Measurements from ENCODE around the gene C1QL4.

Gene C1QL4

GRCh38 chr12:49362077-49362476 lies 25.1 kb upstream of the C1QL4 start:
- H3K4me3 ChIP-seq (ENCODE audit: low read depth, low read length), result no peak overlapping the region
- TF ChIP-seq MAX (IDR thresholded peaks at IDR 0.05; ENCODE audit: low read depth, low read length), result no peak
- TF ChIP-seq MYC (IDR thresholded peaks at IDR 0.05; ENCODE audit: low read depth, low read length), result no peak
- TF ChIP-seq CTCF (IDR thresholded peaks at IDR 0.05; ENCODE audit: low read depth, low read length), result no peak
- no peak for TF ChIP-seq POLR2A (IDR thresholded peaks at IDR 0.05; ENCODE audit: extremely low read depth, insufficient read length)
- DNase-seq (ENCODE audit: low read depth), result no peak

GRCh38 chr12:49359671-49360070 lies 22.7 kb upstream of the C1QL4 start:
- no peak overlapping the region for H3K4me3 ChIP-seq (ENCODE audit: low read depth, low read length)
- no peak for DNase-seq (ENCODE audit: low read depth)
- TF ChIP-seq MAX (IDR thresholded peaks at IDR 0.05; ENCODE audit: low read depth, low read length) (no peak), MYC (IDR thresholded peaks at IDR 0.05; ENCODE audit: low read depth, low read length) (no peak)

- TF ChIP-seq CTCF (IDR thresholded peaks at IDR 0.05; ENCODE audit: low read depth, low read length) (peak; percentile 92), MYC (IDR thresholded peaks at IDR 0.05; ENCODE audit: low read depth, low read length) (0 out of 2 replicates have a peak, but pooled peaks have one; percentile 41), MAX (IDR thresholded peaks at IDR 0.05; ENCODE audit: low read depth, low read length) (no peak; the same call in 1 of the 2 replicates), POLR2A (IDR thresholded peaks at IDR 0.05; ENCODE audit: extremely low read depth, insufficient read length) (no peak)
- H3K4me3 ChIP-seq (ENCODE audit: low read depth, low read length), result no peak overlapping the region
These were observed 21.6 kb upstream of the C1QL4 start for GRCh38 chr12:49358483-49359141.

GRCh38 chr12:49357103-49357678 lies 20.2 kb upstream of the C1QL4 start:
- no peak overlapping the region for H3K4me3 ChIP-seq (ENCODE audit: low read depth, low read length)
- DNase-seq (ENCODE audit: low read depth), result peak; percentile 63
- TF ChIP-seq MYC (IDR thresholded peaks at IDR 0.05; ENCODE audit: low read depth, low read length) (no peak), POLR2A (IDR thresholded peaks at IDR 0.05; ENCODE audit: extremely low read depth, insufficient read length) (no peak), CTCF (IDR thresholded peaks at IDR 0.05; ENCODE audit: low read depth, low read length) (peak; percentile 28)

More at GRCh38 chr12:49358483-49359141, 21.6 kb upstream of the C1QL4 start:
- DNase-seq (ENCODE audit: low read depth), result peak; percentile 85

- TF ChIP-seq MAX (IDR thresholded peaks at IDR 0.05; ENCODE audit: low read depth, low read length), result no peak
- TF ChIP-seq MYC (IDR thresholded peaks at IDR 0.05; ENCODE audit: low read depth, low read length), result no peak
- TF ChIP-seq POLR2A (IDR thresholded peaks at IDR 0.05; ENCODE audit: extremely low read depth, insufficient read length), result no peak
- TF ChIP-seq CTCF (IDR thresholded peaks at IDR 0.05; ENCODE audit: low read depth, low read length), result no peak
These were observed 18.9 kb upstream of the C1QL4 start for GRCh38 chr12:49355913-49356312.

GRCh38 chr12:49352351-49352750 lies 15.4 kb upstream of the C1QL4 start:
- no peak for DNase-seq (ENCODE audit: low read depth)
- no peak overlapping the region for H3K4me3 ChIP-seq (ENCODE audit: low read depth, low read length)
- no peak for TF ChIP-seq MAX (IDR thresholded peaks at IDR 0.05; ENCODE audit: low read depth, low read length)
- TF ChIP-seq POLR2A (IDR thresholded peaks at IDR 0.05; ENCODE audit: extremely low read depth, insufficient read length), result no peak
- no peak for TF ChIP-seq MYC (IDR thresholded peaks at IDR 0.05; ENCODE audit: low read depth, low read length)
- no peak for TF ChIP-seq CTCF (IDR thresholded peaks at IDR 0.05; ENCODE audit: low read depth, low read length)

More at GRCh38 chr12:49355913-49356312, 18.9 kb upstream of the C1QL4 start:
- no peak for DNase-seq (ENCODE audit: low read depth)
- no peak overlapping the region for H3K4me3 ChIP-seq (ENCODE audit: low read depth, low read length)

Data from NB4 (cell line).